Cardiac fibroblast (primary cell): Measurements from ENCODE around the gene PRMT2.
A peak's percentile ranks its signal among the peaks of the same experiment; 100 is the strongest.

ENCODE experiments used
- DNase-seq, 2 donors: peaks; one replicate each; pipeline versions ENCODE4 v3.0.0 to v3.0.0-alpha.2; 2010; ENCODE audit warnings: low read depth in 2 of 2
- H3K4me3 ChIP-seq, 2 donors: replicated peaks in 1 of 2; 1 replicate in 1 of 2; 2 replicates in 1 of 2; pipeline ENCODE4 v1.5.1; 2011; ENCODE audit warnings: low read depth in 2 of 2, low read length in 2 of 2, mild to moderate bottlenecking in 2 of 2, moderate library complexity in 1 of 2
- CTCF ChIP-seq: IDR thresholded peaks from one replicate; pipeline ENCODE4 v1.5.1; 2011; ENCODE audit warnings: low read depth, mild to moderate bottlenecking, low read length, inconsistent platforms

Gene PRMT2

DNA sequence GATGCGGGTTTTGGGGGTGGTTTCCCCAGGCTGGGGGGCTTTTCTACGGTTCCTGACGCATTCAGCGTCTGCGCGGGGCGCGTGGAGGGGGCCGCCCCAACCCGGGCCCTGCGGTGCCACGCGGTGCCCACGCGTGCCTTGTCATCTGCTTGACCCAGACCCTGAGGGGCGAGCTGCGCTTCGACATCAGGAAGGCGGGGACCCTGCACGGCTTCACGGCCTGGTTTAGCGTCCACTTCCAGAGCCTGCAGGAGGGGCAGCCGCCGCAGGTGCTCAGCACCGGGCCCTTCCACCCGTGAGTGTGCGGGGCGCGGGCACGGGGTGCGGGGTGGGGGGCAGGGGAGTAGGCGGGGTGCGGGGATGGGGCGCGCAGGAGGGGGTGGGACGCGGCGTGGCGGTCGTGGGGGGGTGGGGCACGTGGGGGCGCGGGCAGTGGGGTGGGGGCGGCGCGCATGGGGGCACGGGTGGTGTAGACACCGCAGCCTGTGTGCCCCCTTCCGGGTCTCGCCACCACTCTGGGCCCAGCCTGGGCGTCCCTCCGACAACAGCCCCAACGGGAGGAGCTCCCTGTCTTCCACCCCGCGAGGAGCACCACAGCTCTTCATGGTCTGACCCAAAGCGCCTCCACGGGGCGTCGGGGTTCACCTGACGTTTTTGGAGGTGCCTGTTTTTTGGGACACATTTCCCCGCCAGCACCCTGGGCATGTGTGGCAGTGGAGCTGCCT lies 26.3 kb downstream of the PRMT2 start:
- H3K4me3 ChIP-seq = peak overlapping the region in 1 of 2 donors; percentile 21
- DNase-seq = no peak

DNA sequence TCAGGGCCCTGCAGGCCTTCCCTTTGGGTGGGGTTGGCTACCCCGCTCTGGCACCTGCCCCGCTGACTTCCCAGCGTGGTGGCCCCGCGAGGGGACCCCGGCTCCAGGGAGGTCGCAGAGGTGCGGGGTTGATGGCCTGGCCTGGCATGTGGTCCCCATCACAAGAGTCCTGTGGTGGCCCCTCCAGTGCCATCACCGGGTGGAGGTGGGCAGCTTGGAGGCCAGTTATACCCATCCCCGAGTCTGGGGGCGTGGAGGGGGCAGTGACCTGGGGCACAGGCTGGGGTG lies 26.8 kb downstream of the PRMT2 start:
- no peak for DNase-seq
- TF ChIP-seq CTCF = no peak
- no peak overlapping the region for H3K4me3 ChIP-seq

More for the DNA sequence above, 26.3 kb downstream of the PRMT2 start:
- no peak for TF ChIP-seq CTCF

- no peak for DNase-seq
- no peak overlapping the region for H3K4me3 ChIP-seq
- TF ChIP-seq CTCF = no peak
These were observed 27.5 kb downstream of the PRMT2 start for GRCh38 chr21:46662765-46663500.

- no peak for TF ChIP-seq CTCF
- no peak overlapping the region for H3K4me3 ChIP-seq
- no peak for DNase-seq
These were observed 28.3 kb downstream of the PRMT2 start for GRCh38 chr21:46663754-46664153.

- TF ChIP-seq CTCF = no peak
- H3K4me3 ChIP-seq = no peak overlapping the region
- no peak for DNase-seq
These were observed 29.0 kb downstream of the PRMT2 start for GRCh38 chr21:46664316-46664995.

GRCh38 chr21:46665566-46665965 lies 30.1 kb downstream of the PRMT2 start:
- DNase-seq = peak in 1 of 2 donors; percentile 7
- H3K4me3 ChIP-seq = no peak overlapping the region
- no peak for TF ChIP-seq CTCF
